OCI-LY7 (cell line): ENCODE data around the gene RARS1.

Experiments used
- CTCF ChIP-seq: fragments of 200-600 bp; sonication (generic); conservative IDR thresholded peaks from 2 replicates; pipeline ENCODE4 v1.5.1; 2014; ENCODE audit warnings: mild to moderate bottlenecking, antibody characterized with exemption, low read length, moderate library complexity, mixed read lengths
- EZH2phosphoT487 ChIP-seq: fragments of 200-600 bp; sonication (generic); IDR thresholded peaks from 2 replicates; pipeline ENCODE4 v1.6.1; 2018; ENCODE audit warnings: low read depth, borderline replicate concordance, mild to moderate bottlenecking, mixed run types, antibody characterized with exemption, low read length, moderate library complexity, mixed read lengths

- TF ChIP-seq CTCF (no peak), EZH2phosphoT487 (no peak)
Observed at GRCh38 chr5:168527756-168528295, 41.6 kb downstream of the RARS1 start.
